ENCODE results near the gene MOGAT3. TPM values are rescaled to one million over a fixed set of nuclear protein-coding genes. Genes with fewer than 3 reads are reported as not detected.
A peak's percentile ranks its signal among the peaks of the same experiment; 100 is the strongest.

Gene MOGAT3
- total RNA-seq, 1 experiment from 2014 or later = 6.3 TPM

GRCh38 chr7:101198476-101198875 is 2.4 kb downstream of the MOGAT3 start:
- H3K27me3 ChIP-seq (replicated peaks; ENCODE audit: control insufficient read depth, insufficient read depth, low read length) = no peaks in the 10 kb centered on the region
- H3K9me3 ChIP-seq = no peaks in the 10 kb centered on the region
- Mint-ChIP-seq H3K27me3 (ENCODE audit: insufficient read depth, unreplicated experiment) (no peaks in the 10 kb centered on the region), H3K4me1 (ENCODE audit: low read depth, unreplicated experiment) (peaks cover 14% of the 10 kb centered on the region), H3K36me3 (ENCODE audit: insufficient read depth, unreplicated experiment) (no peaks in the 10 kb centered on the region), H3K27ac (ENCODE audit: unreplicated experiment) (no peak overlapping the region), H3K9me3 (ENCODE audit: unreplicated experiment) (no peaks in the 10 kb centered on the region), H3K4me3 (ENCODE audit: unreplicated experiment) (no peak overlapping the region)
- DNase-seq = no peak
- H3K4me1 ChIP-seq = peaks cover 20% of the 10 kb centered on the region
- intact Hi-C loops (cut with micrococcal nuclease; ENCODE audit: unreplicated experiment) = no loop called here
- POLR2A ChIA-PET = no interaction called here
- TF ChIP-seq CTCF (IDR thresholded peaks at IDR 0.05; ENCODE audit: insufficient read depth in 1 of 2, low read depth in 1 of 2, low read length in 1 of 2, severe bottlenecking in 1 of 2, unreplicated experiment in 1 of 2) = no peak
- H3K36me3 ChIP-seq (ENCODE audit: control insufficient read depth, insufficient read depth, low read length) = no peaks in the 10 kb centered on the region; the same call in 1 of the 2 replicates
- TSS peak; percentile 23 for BruUV-seq (replicated peaks)
- no peak overlapping the region for H3K4me3 ChIP-seq (ENCODE audit: low read depth, low read length)
- CTCF ChIA-PET = no interaction called here

- Histone ChIP-seq H3K9me3 (no peaks in the 10 kb centered on the region), H3K4me1 (peaks cover 20% of the 10 kb centered on the region), H3K36me3 (ENCODE audit: control insufficient read depth, insufficient read depth, low read length) (no peaks in the 10 kb centered on the region; the same call in 1 of the 2 replicates), H3K4me3 (ENCODE audit: low read depth, low read length) (no peak overlapping the region), H3K27me3 (replicated peaks; ENCODE audit: control insufficient read depth, insufficient read depth, low read length) (no peaks in the 10 kb centered on the region)
- Mint-ChIP-seq H3K4me3 (ENCODE audit: unreplicated experiment) (no peak overlapping the region), H3K36me3 (ENCODE audit: insufficient read depth, unreplicated experiment) (no peaks in the 10 kb centered on the region), H3K27me3 (ENCODE audit: insufficient read depth, unreplicated experiment) (no peaks in the 10 kb centered on the region), H3K9me3 (ENCODE audit: unreplicated experiment) (no peaks in the 10 kb centered on the region), H3K4me1 (ENCODE audit: low read depth, unreplicated experiment) (peaks cover 14% of the 10 kb centered on the region), H3K27ac (ENCODE audit: unreplicated experiment) (no peak overlapping the region)
- no TSS peak for BruUV-seq (replicated peaks)
- POLR2A ChIA-PET = no interaction called here
- intact Hi-C loops (cut with micrococcal nuclease; ENCODE audit: unreplicated experiment) = no loop called here
- CTCF ChIA-PET = no interaction called here
- TF ChIP-seq CTCF (IDR thresholded peaks at IDR 0.05; ENCODE audit: insufficient read depth in 1 of 2, low read depth in 1 of 2, low read length in 1 of 2, severe bottlenecking in 1 of 2, unreplicated experiment in 1 of 2) = no peak
- DNase-seq = no peak
Observed at GRCh38 chr7:101197991-101198390, 2.8 kb downstream of the MOGAT3 start.

DNA sequence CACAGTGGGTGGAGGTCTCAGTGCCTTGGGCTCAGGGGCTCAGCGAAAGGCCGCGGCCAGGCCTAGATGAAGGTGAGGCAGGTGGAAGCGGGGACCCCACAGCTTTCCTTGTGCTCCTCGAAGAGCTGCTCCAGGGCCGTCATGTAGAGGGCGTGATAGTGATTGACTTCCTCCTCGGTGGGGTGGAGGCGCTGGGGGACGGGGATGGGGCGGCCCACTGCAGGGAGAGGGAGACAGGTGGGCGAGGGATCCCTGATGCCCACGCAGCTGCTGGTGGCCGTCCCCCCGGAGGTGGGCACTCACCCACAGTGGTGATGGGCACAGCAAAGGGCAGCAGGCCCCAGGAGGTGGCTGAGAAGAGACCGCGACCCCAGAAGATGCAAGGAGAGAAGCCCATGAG is 5.0 kb downstream of the MOGAT3 start:
- Mint-ChIP-seq H3K4me3 (ENCODE audit: unreplicated experiment) (no peak overlapping the region), H3K27me3 (ENCODE audit: insufficient read depth, unreplicated experiment) (no peaks in the 10 kb centered on the region), H3K9me3 (ENCODE audit: unreplicated experiment) (no peaks in the 10 kb centered on the region), H3K36me3 (ENCODE audit: insufficient read depth, unreplicated experiment) (no peaks in the 10 kb centered on the region), H3K27ac (ENCODE audit: unreplicated experiment) (no peak overlapping the region), H3K4me1 (ENCODE audit: low read depth, unreplicated experiment) (peaks cover 7% of the 10 kb centered on the region)
- Histone ChIP-seq H3K9me3 (no peaks in the 10 kb centered on the region), H3K36me3 (ENCODE audit: control insufficient read depth, insufficient read depth, low read length) (no peaks in the 10 kb centered on the region; the same call in 1 of the 2 replicates), H3K4me3 (ENCODE audit: low read depth, low read length) (no peak overlapping the region), H3K4me1 (peaks cover 14% of the 10 kb centered on the region), H3K27me3 (replicated peaks; ENCODE audit: control insufficient read depth, insufficient read depth, low read length) (no peaks in the 10 kb centered on the region)
- DNase-seq = no peak
- no TSS peak for BruUV-seq (replicated peaks)
- no peak for TF ChIP-seq CTCF (IDR thresholded peaks at IDR 0.05; ENCODE audit: insufficient read depth in 1 of 2, low read depth in 1 of 2, low read length in 1 of 2, severe bottlenecking in 1 of 2, unreplicated experiment in 1 of 2)
- ChIA-PET POLR2A (no interaction called here), CTCF (no interaction called here)
- intact Hi-C loops (cut with micrococcal nuclease; ENCODE audit: unreplicated experiment) = no loop called here

All from Caco-2 (cell line).